Sigmoid colon (tissue), 7 donors: ENCODE measurements around the gene ASB3. TPM values are rescaled to one million over a fixed set of nuclear protein-coding genes. Genes with fewer than 3 reads are reported as not detected.

Source experiments
- DNase-seq: peaks from one replicate; pipeline ENCODE4 v3.0.0-alpha.2; 2019
- H3K27ac ChIP-seq, 4 donors: fragments of 200-600 bp; sonication (generic); one replicate each; pipeline ENCODE4 v1.5.1; 2016 to 2019; ENCODE audit warnings: mild to moderate bottlenecking in 1 of 4
- H3K27me3 ChIP-seq, 3 donors: fragments of 200-600 bp; sonication (generic); one replicate each; pipeline ENCODE4 v1.5.1; 2019; ENCODE audit warnings: mild to moderate bottlenecking in 1 of 3
- H3K36me3 ChIP-seq, 4 donors: fragments of 200-600 bp; sonication (generic); one replicate each; pipeline ENCODE4 v1.5.1; 2016 to 2019
- H3K4me1 ChIP-seq, 4 donors: fragments of 200-600 bp; sonication (generic); one replicate each; pipeline ENCODE4 v1.5.1; 2017 to 2019
- H3K4me3 ChIP-seq, 4 donors: fragments of 200-600 bp; sonication (generic); one replicate each; pipeline ENCODE4 v1.5.1; 2017 to 2019; ENCODE audit warnings: mild to moderate bottlenecking in 2 of 4, moderate library complexity in 1 of 4
- H3K9me3 ChIP-seq, 4 donors: fragments of 200-600 bp in 3 of 4; sonication (generic) in 3 of 4; one replicate each; pipeline versions ENCODE4 v1.5.1 to v1.6.1; 2013 to 2019
- CTCF ChIP-seq, 4 experiments: fragments of 450-650 bp in 3 of 4; fragments of 200-600 bp in 1 of 4; IDR thresholded peaks; one replicate each; pipeline ENCODE4 v1.5.1; 2016 to 2019; ENCODE audit warnings: antibody characterized with exemption in 4 of 4, mild to moderate bottlenecking in 3 of 4, moderate library complexity in 2 of 4
- EP300 ChIP-seq, 4 donors: sonication (generic); formaldehyde crosslinking; IDR thresholded peaks; one replicate each; pipeline ENCODE4 v1.6.1; 2017; ENCODE audit warnings: antibody characterized with exemption in 4 of 4
- POLR2A ChIP-seq, 2 donors: fragments of 450-650 bp; IDR thresholded peaks; one replicate each; pipeline ENCODE4 v1.6.1; 2016; ENCODE audit warnings: antibody characterized with exemption in 2 of 2, mild to moderate bottlenecking in 2 of 2, moderate library complexity in 2 of 2
- POLR2AphosphoS5 ChIP-seq, 4 donors: sonication (generic); formaldehyde crosslinking; IDR thresholded peaks; one replicate each; pipeline ENCODE4 v1.6.1; 2017; ENCODE audit warnings: antibody characterized with exemption in 4 of 4
- WGBS, 2 donors: extraction: QIAGEN DNeasy Blood & Tissue Kit; methylation state at CpG; one replicate each; pipeline ENCODE4 v1.1.7; 2013; 5-methylcytosine and 5-hydroxymethylcytosine counted together
- intact Hi-C: fragments of 100-400 bp; cut with DNase I; formaldehyde crosslinking; loops from one replicate; pipeline ENCODE4 v1.15.1; 2023
- polyA plus RNA-seq, 3 donors: library from polyadenylated mRNA; stranded (reverse); fragments of 200-250 nt; gene quantifications; one replicate each; pipeline ENCODE4 v1.2.3, GENCODE V29; 2013
- total RNA-seq, 4 donors: library from RNA; depleted of rRNA; stranded (reverse); fragments of >200 nt; gene quantifications; one replicate each; pipeline ENCODE4 v1.1.0, GENCODE V29; 2016
- donor health status: healthy with polysubstance abuse.
- donor health status: Bipolar disorder and iron deficiency.
- donor health status: healthy.

The ASB3 gene
- total and polyA plus RNA-seq, 7 donors = 2.8 to 25.7 (median 14.4) TPM

GRCh38 chr2:53787614-53788289 lies 999 bp upstream of the ASB3 start:
- intact Hi-C loops = no loop called here
- no peaks in the 10 kb centered on the region for H3K9me3 ChIP-seq
- peak overlapping the region; percentile 85 to 88 (median 86) for H3K27ac ChIP-seq
- no peaks in the 10 kb centered on the region for H3K27me3 ChIP-seq
- 1 to 2% methylated on average over 17 of the region's 17 CpGs for whole genome bisulfite sequencing, 2 donors
- H3K4me3 ChIP-seq = peak overlapping the region; percentile 75 to 88 (median 84)
- TF ChIP-seq POLR2A (IDR thresholded peaks at IDR 0.05) = no peak
- TF ChIP-seq CTCF (IDR thresholded peaks at IDR 0.05) = no peak
- TF ChIP-seq POLR2AphosphoS5 (IDR thresholded peaks at IDR 0.05) = no peak
- TF ChIP-seq EP300 (IDR thresholded peaks at IDR 0.05) = no peak
- H3K36me3 ChIP-seq = no peaks in the 10 kb centered on the region
- peaks cover 0 to 50% (median 40%) of the 10 kb centered on the region in 4 donors for H3K4me1 ChIP-seq
- no peak for DNase-seq

- no peaks in the 10 kb centered on the region for H3K27me3 ChIP-seq
- H3K9me3 ChIP-seq = no peaks in the 10 kb centered on the region
- peak; percentile 68 for DNase-seq
- WGBS, 2 donors = 0% methylated on average over 18 of the region's 18 CpGs
- H3K4me1 ChIP-seq = peaks cover 0 to 51% (median 39%) of the 10 kb centered on the region in 4 donors
- intact Hi-C loops = no loop called here
- H3K36me3 ChIP-seq = no peaks in the 10 kb centered on the region
- H3K27ac ChIP-seq = peak overlapping the region; percentile 85 to 88 (median 86)
- peak overlapping the region; percentile 75 to 88 (median 84) for H3K4me3 ChIP-seq
- TF ChIP-seq EP300 (IDR thresholded peaks at IDR 0.05) (no peak), POLR2A (IDR thresholded peaks at IDR 0.05) (no peak), CTCF (IDR thresholded peaks at IDR 0.05) (no peak), POLR2AphosphoS5 (IDR thresholded peaks at IDR 0.05) (no peak)
Observed at GRCh38 chr2:53786352-53786704, 425 bp downstream of the ASB3 start.

- intact Hi-C loops = no loop called here
- Histone ChIP-seq H3K27ac (no peak overlapping the region), H3K4me3 (peak overlapping the region; percentile 75 to 88 (median 84)), H3K4me1 (peaks cover 0 to 44% (median 39%) of the 10 kb centered on the region in 4 donors), H3K27me3 (no peaks in the 10 kb centered on the region), H3K36me3 (peaks cover 0 to under 1% (median 0%) of the 10 kb centered on the region in 4 donors), H3K9me3 (no peaks in the 10 kb centered on the region)
- WGBS, 2 donors = 69 to 70% methylated on average over 11 of the region's 11 CpGs
- TF ChIP-seq EP300 (IDR thresholded peaks at IDR 0.05) = no peak
- no peak for TF ChIP-seq POLR2AphosphoS5 (IDR thresholded peaks at IDR 0.05)
- no peak for TF ChIP-seq CTCF (IDR thresholded peaks at IDR 0.05)
- no peak for TF ChIP-seq POLR2A (IDR thresholded peaks at IDR 0.05)
- no peak for DNase-seq
Observed at GRCh38 chr2:53785366-53785765, 1.4 kb downstream of the ASB3 start.

- Histone ChIP-seq H3K4me1 (peaks cover 0 to 44% (median 39%) of the 10 kb centered on the region in 4 donors), H3K9me3 (no peaks in the 10 kb centered on the region), H3K27ac (no peak overlapping the region), H3K36me3 (peaks cover 0 to 8% (median 0%) of the 10 kb centered on the region in 4 donors), H3K27me3 (no peaks in the 10 kb centered on the region), H3K4me3 (no peak overlapping the region)
- TF ChIP-seq POLR2AphosphoS5 (IDR thresholded peaks at IDR 0.05) (no peak), EP300 (IDR thresholded peaks at IDR 0.05) (no peak), POLR2A (IDR thresholded peaks at IDR 0.05) (no peak), CTCF (IDR thresholded peaks at IDR 0.05) (no peak)
- DNase-seq = no peak
- intact Hi-C loops = no loop called here
Observed at GRCh38 chr2:53784436-53784835, 2.3 kb downstream of the ASB3 start.
